DMS 273 (cell line): ENCODE results near the gene MYDGF.
A peak's percentile ranks its signal among the peaks of the same experiment; 100 is the strongest.

Experiments used
- DNase-seq: peaks from one replicate; lab custom pipeline; 2025; ENCODE audit not compliant: unreplicated experiment; lab: John Stamatoyannopoulos, UW

Gene MYDGF

DNA sequence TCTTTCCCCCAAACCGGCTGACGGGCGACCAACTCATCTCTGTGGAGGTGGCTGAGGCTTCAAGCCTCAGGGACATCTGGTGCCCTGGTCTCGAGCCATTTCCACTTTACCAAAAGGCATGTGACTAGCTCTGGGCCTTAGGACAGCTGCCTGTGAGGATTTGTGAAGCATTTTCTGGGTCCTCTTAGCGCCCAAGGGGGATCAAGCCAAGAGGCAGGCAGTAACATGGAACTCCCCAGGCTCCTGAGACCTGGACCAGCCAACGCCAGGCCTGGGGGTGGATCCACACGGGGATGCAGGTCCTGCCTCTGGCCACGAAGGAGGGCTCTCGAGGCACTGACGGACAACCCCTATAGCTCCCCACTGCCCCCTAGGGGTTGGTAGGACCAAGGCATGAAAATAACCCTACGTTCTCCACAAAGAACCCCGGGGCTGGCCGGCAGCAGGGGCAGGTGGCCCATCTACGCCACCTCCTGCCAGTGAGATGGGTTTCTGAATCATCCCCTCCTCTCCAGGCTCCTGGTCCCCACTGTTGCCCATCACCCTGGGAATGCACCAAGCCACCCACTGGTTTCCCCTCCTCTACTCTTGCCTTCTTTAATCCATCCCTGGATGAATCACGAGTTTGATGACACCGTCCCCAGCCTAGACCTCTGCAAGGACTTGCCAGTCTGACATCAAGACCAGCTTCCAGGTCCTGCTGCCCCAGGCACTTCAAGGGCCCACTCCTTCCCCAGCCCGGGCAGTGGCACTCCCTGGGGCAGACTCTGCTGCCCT is 7.0 kb upstream of the MYDGF start:
- peak; percentile 88 for DNase-seq

- DNase-seq = no peak
Measured at GRCh38 chr19:4675346-4675745, 5.2 kb upstream of the MYDGF start.

DNA sequence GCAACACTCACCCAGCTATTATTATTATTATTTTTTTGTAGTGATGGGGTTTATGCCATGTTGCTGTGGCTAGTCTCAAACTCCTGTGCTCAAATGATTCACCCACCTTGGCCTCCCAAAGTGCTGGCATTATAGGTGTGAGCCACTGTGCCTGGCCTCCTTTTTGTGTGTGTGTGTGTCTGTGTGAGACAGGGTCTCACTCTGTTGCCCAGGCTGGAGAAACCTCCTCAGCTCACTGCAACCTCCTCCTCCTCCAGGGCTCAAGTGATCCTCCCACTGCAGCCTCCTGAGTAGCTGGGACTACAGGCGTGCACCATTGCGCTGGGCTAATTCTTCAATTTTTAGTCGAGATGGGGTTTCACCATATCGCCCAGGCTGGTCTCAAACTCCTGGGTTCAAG is 3.6 kb upstream of the MYDGF start:
- DNase-seq = no peak

- no peak for DNase-seq
Measured at GRCh38 chr19:4673216-4673615, 3.1 kb upstream of the MYDGF start.

- no peak for DNase-seq
Measured at GRCh38 chr19:4671185-4671851, 1.2 kb upstream of the MYDGF start.

DNA sequence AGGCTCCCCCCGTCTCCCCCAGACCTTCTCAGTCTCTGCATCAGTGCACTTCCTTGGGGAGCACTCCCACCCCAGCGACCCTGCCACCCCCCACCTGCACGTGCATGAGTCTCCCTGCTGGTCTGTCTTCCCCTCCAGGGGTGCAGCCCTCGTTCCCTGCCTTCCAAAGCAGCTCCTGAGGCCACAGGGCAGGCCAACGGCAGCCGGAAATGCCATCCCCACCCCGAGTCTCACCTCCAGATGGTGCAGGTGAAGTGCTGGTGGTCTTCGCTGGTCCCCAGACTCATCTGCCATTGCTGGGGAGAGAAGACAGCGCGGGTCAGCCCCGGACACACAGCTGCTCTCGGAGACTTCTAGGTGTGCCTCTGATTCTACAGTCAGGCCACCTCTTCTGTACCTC is 5.5 kb downstream of the MYDGF start:
- DNase-seq = no peak

DNA sequence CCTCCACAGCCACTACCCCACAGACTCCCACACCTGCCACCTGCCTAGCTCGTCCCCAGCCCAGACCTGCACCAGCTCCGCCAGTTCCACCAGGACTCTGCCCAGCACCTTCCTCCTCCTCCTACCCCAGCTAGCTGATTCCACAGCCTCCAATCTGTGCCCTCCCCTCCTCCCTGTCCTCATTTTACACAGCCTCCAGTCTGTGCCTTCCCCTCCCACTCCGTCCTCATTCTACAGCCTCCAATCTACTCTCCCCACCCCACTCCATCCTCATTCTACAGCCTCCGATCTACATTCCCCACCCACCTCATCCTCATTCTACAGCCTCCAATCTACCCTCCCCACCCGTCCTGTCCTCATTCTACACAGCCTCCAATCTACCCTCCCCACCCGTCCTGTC is 7.3 kb downstream of the MYDGF start:
- no peak for DNase-seq

GRCh38 chr19:4662020-4662695 is 8.0 kb downstream of the MYDGF start:
- DNase-seq = no peak

GRCh38 chr19:4660993-4661392 is 9.1 kb downstream of the MYDGF start:
- DNase-seq = no peak

DNA sequence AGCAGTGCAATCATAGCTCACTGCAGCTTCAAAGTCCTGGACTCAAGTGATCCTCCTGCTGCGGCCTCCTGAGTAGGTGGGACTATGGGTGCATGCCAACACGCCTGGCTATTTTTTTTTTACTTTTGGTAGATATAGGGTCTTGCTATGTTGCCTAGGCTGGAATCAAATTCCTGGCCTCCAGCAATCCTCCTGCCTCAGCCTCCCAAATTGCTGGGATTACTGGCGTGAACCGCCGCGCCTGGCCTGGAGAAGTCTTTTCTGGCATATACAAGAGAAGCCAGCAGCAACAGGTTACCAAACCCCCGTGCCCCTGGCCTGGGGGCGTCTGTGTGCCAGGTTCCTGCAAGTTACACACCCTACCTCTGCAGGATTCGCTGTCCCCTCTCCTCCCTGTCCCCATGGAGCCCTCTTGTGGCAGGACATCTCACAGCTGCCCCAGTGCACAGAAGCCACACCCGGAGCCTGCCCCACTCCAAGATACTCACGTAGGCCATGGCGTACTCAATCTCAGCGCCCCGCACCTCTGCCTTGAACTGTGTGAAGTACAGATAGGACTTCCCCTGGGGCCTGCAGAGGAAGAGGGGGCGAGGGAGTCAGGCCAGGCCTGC is 9.9 kb downstream of the MYDGF start:
- peak; percentile 41 for DNase-seq

- no peak for DNase-seq
Measured at GRCh38 chr19:4657835-4658234, 12.3 kb downstream of the MYDGF start.

- DNase-seq = no peak
Measured at GRCh38 chr19:4657262-4657661, 12.9 kb downstream of the MYDGF start.

DNA sequence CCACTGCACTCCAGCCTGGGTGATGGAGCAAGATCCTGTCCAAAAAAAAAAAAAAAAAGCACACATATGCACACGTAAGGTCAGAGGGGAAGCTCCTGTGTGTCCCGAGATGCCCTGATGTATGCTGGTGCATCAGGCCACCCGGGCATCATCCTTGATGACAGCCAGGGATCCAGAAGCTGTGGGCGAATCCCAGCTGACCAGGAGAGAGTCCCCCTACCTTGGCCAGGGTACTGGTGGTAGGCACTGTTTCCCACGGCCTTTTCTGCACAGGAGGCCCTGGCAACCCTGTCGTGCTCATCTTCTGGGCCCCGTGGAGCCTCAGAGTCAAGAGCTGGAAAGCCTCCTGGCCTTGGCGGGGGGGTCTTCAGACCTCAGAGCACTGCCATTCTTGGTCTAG is 14.0 kb downstream of the MYDGF start:
- no peak for DNase-seq

DNA sequence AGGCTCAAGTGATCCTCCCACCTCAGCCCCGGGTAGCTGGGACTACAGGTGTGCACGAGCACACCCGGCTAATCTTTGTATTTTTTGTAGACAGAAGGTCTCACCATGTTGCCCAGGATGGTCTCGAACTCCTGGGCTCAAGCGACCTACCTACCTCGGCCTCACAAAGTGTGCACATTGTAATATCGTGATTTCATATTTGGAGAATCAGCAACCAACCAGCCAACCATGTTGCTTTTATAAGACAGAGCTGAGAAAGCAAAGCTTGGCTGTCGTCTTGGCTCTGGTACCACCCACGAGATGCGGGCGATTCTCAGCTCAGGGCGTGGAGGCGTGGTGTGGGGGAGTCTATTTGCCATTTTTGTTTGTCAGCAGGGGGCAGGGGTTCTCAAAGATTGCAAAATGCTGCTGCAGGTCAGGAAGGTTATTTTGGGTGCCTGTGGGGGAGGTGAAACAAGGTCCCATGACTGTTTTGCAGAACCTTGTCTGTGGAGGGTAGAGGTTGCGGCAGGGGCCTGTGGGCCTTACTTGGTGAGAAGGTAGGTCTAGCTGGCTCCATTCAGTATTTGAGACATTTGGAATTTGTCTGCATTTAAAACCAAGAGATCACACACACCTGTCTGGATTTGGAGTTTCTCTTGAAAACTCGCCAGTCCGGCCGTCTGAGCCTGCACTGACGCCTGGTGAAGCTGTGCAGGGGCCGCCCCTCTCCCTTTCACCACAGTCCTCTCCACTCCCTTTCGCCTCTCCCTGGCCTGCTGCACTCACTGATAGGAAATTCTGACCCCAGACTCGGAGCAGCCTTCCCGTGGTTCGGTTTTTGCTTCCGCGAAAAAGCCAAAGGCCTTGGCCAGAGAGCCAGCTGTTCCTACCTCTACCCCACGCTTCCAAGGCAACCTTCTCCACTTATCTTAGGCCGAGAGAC is 15.4 kb downstream of the MYDGF start:
- DNase-seq = no peak

GRCh38 chr19:4653793-4654436 is 16.2 kb downstream of the MYDGF start:
- DNase-seq = no peak

- no peak for DNase-seq
Measured at GRCh38 chr19:4652075-4652474, 18.1 kb downstream of the MYDGF start.

GRCh38 chr19:4650159-4650558 is 20.0 kb downstream of the MYDGF start:
- DNase-seq = no peak

- DNase-seq = no peak
Measured at GRCh38 chr19:4649392-4650047, 20.6 kb downstream of the MYDGF start.
